H1 (cell line): ENCODE results near the gene CCNT1. TPM values are rescaled to one million over a fixed set of nuclear protein-coding genes. Genes with fewer than 3 reads are reported as not detected.

Experiments
- CTCF ChIA-PET: fragments of 300-600 bp; sonication (Branson Sonifier 250); formaldehyde crosslinking; loops from one replicate; lab custom pipeline; 2021; ENCODE audit not compliant: partially characterized antibody; lab: Charles Lee
- POLR2A ChIA-PET: fragments of 300-600 bp; sonication (Branson Sonifier 250); formaldehyde crosslinking; loops from one replicate; lab custom pipeline; 2021; ENCODE audit warnings: inconsistent platforms; ENCODE audit not compliant: partially characterized antibody; lab: Charles Lee
- DNase-seq, 2 experiments: peaks; one replicate each; pipeline versions ENCODE4 v3.0.0 to v3.0.0-alpha.2; 2010 to 2022; ENCODE audit warnings: low spot score in 2 of 2, low read depth in 1 of 2, mixed read lengths in 1 of 2
- FAIRE-seq: peaks from 2 replicates; lab custom pipeline; 2011; peaks lifted over from hg19 to GRCh38; lab: Jason Lieb, UNC
- H2AFZ ChIP-seq: 2 replicates; pipeline ENCODE4 v1.8.1; 2012; ENCODE audit warnings: low read length, inconsistent platforms
- H2AK5ac ChIP-seq: 2 replicates; pipeline ENCODE4 v1.6.1; 2013; ENCODE audit warnings: low read depth, low read length
- H2BK120ac ChIP-seq: replicated peaks from 2 replicates; pipeline ENCODE3; 2013; ENCODE audit warnings: low read depth, low read length, inconsistent platforms
- H2BK12ac ChIP-seq: 2 replicates; pipeline ENCODE4 v1.6.1; 2013; ENCODE audit warnings: low read depth, low read length
- H2BK15ac ChIP-seq: 2 replicates; pipeline ENCODE4 v1.6.1; 2013; ENCODE audit warnings: low read length
- H2BK20ac ChIP-seq: 2 replicates; pipeline ENCODE4 v1.6.1; 2013; ENCODE audit warnings: low read length
- H2BK5ac ChIP-seq: 2 replicates; pipeline ENCODE4 v1.6.1; 2013; ENCODE audit warnings: low read depth, low read length
- H3K14ac ChIP-seq: 2 replicates; pipeline ENCODE4 v1.6.1; 2013; ENCODE audit warnings: inconsistent platforms; ENCODE audit not compliant: insufficient read length
- H3K18ac ChIP-seq: 2 replicates; pipeline ENCODE4 v1.6.1; 2013; ENCODE audit warnings: low read length; ENCODE audit errors: extremely low read depth
- H3K23ac ChIP-seq: 2 replicates; pipeline ENCODE4 v1.6.1; 2013; ENCODE audit warnings: inconsistent platforms; ENCODE audit not compliant: insufficient read length
- H3K23me2 ChIP-seq: 2 replicates; pipeline ENCODE4 v1.6.1; 2013; ENCODE audit warnings: low read depth, low read length
- H3K27ac ChIP-seq: 2 replicates; pipeline ENCODE4 v1.6.1; 2011; ENCODE audit warnings: low read depth, low read length, inconsistent platforms
- H3K27me3 ChIP-seq, 4 experiments: replicated peaks in 1 of 4; 1 replicate in 1 of 4; 2 replicates in 3 of 4; pipeline versions ENCODE4 v1.6.1 to v1.8.1; 2011 to 2013; ENCODE audit warnings: low read length in 3 of 4, mild to moderate bottlenecking in 3 of 4, inconsistent platforms in 2 of 4, mixed read lengths in 2 of 4, moderate library complexity in 1 of 4; ENCODE audit not compliant: control insufficient read depth in 3 of 4, insufficient read depth in 3 of 4; ENCODE audit errors: extremely low read depth in 1 of 4
- H3K36me3 ChIP-seq, 4 experiments: 2 replicates each; pipeline versions ENCODE4 v1.6.1 to v1.8.1; 2011 to 2013; ENCODE audit warnings: mild to moderate bottlenecking in 4 of 4, low read length in 3 of 4, moderate library complexity in 2 of 4, control low read depth in 1 of 4, inconsistent platforms in 1 of 4; ENCODE audit not compliant: insufficient read depth in 4 of 4, control insufficient read depth in 2 of 4
- H3K4ac ChIP-seq: replicated peaks from 2 replicates; pipeline ENCODE3; 2013; ENCODE audit warnings: low read length, low read depth, mixed read lengths, inconsistent platforms; ENCODE audit not compliant: insufficient read length
- H3K4me1 ChIP-seq, 4 experiments: replicated peaks in 1 of 4; 1 replicate in 1 of 4; 2 replicates in 3 of 4; pipeline versions ENCODE4 v1.6.1 to v1.8.1; 2011 to 2013; ENCODE audit warnings: low read length in 3 of 4, inconsistent platforms in 2 of 4, mixed read lengths in 1 of 4; ENCODE audit not compliant: insufficient read depth in 4 of 4, control insufficient read depth in 3 of 4
- H3K4me2 ChIP-seq, 2 experiments: 2 replicates each; pipeline versions ENCODE4 v1.6.1 to v1.8.1; 2011 to 2013; ENCODE audit warnings: low read depth in 2 of 2, low read length in 2 of 2, control low read depth in 1 of 2, inconsistent platforms in 1 of 2, mild to moderate bottlenecking in 1 of 2; ENCODE audit not compliant: insufficient read depth in 1 of 2
- H3K4me3 ChIP-seq, 4 experiments: fragments of 200-600, 300-600 bp in 1 of 4; sonication (generic), shearing (Covaris generic), sonication (Bioruptor Twin) in 1 of 4; 2 replicates each; pipeline versions ENCODE4 v1.5.1 to v1.8.1; 2011 to 2016; ENCODE audit warnings: low read length in 4 of 4, low read depth in 3 of 4, control low read depth in 2 of 4, inconsistent platforms in 2 of 4, mild to moderate bottlenecking in 2 of 4, mixed read lengths in 1 of 4, moderate library complexity in 1 of 4; ENCODE audit not compliant: insufficient read depth in 2 of 4; ENCODE audit errors: extremely low read depth in 1 of 4
- H3K56ac ChIP-seq: replicated peaks from 2 replicates; pipeline ENCODE3; 2013; ENCODE audit warnings: low read depth, mild to moderate bottlenecking, mixed read lengths, low read length, inconsistent platforms; ENCODE audit not compliant: insufficient read length
- H3K79me1 ChIP-seq: 2 replicates; pipeline ENCODE4 v1.6.1; 2013; ENCODE audit warnings: low read depth, low read length, control low read depth
- H3K79me2 ChIP-seq, 2 experiments: 2 replicates each; pipeline versions ENCODE4 v1.6.1 to v1.8.1; 2012 to 2013; ENCODE audit warnings: low read length in 2 of 2, mild to moderate bottlenecking in 2 of 2, inconsistent platforms in 1 of 2; ENCODE audit not compliant: insufficient read depth in 2 of 2, control insufficient read depth in 1 of 2
- H3K9ac ChIP-seq, 4 experiments: replicated peaks in 1 of 4; 1 replicate in 1 of 4; 2 replicates in 3 of 4; pipeline versions ENCODE4 v1.6.1 to v1.8.1; 2011 to 2013; ENCODE audit warnings: low read depth in 3 of 4, low read length in 3 of 4, control low read depth in 2 of 4, mild to moderate bottlenecking in 2 of 4, moderate library complexity in 2 of 4, inconsistent platforms in 1 of 4; ENCODE audit errors: extremely low read depth in 1 of 4
- H3K9me3 ChIP-seq, 2 experiments: 2 replicates each; pipeline versions ENCODE4 v1.6.1 to v1.8.1; 2012 to 2013; ENCODE audit warnings: mild to moderate bottlenecking in 2 of 2, moderate library complexity in 2 of 2, control low read depth in 1 of 2, inconsistent platforms in 1 of 2, low read depth in 1 of 2, low read length in 1 of 2, mixed read lengths in 1 of 2; ENCODE audit not compliant: insufficient read depth in 2 of 2
- H4K20me1 ChIP-seq, 2 experiments: replicated peaks in 1 of 2; 2 replicates each; pipeline versions ENCODE3 to v1.8.1; 2011 to 2013; ENCODE audit warnings: inconsistent platforms in 2 of 2, low read length in 2 of 2, mild to moderate bottlenecking in 1 of 2; ENCODE audit not compliant: insufficient read depth in 2 of 2, control insufficient read depth in 1 of 2
- H4K5ac ChIP-seq: 2 replicates; pipeline ENCODE4 v1.6.1; 2013; ENCODE audit warnings: low read length, low read depth, mixed read lengths, inconsistent platforms; ENCODE audit not compliant: insufficient read length
- H4K8ac ChIP-seq: 2 replicates; pipeline ENCODE4 v1.8.0; 2013; ENCODE audit warnings: mild to moderate bottlenecking, moderate library complexity, low read length, inconsistent platforms; ENCODE audit not compliant: insufficient read depth; ENCODE audit errors: extremely low read depth
- H4K91ac ChIP-seq: replicated peaks from 2 replicates; pipeline ENCODE3; 2013; ENCODE audit warnings: low read length, mixed read lengths, inconsistent platforms; ENCODE audit not compliant: insufficient read length
- BACH1 ChIP-seq: IDR thresholded peaks from 2 replicates; pipeline ENCODE4 v1.6.1; 2012; ENCODE audit warnings: low read length, improper control_type of control experiment
- CBX5 ChIP-seq: fragments of 300-800, 300-1000 bp; sonication (generic); IDR thresholded peaks from 2 replicates; pipeline ENCODE4 v1.7.1; 2016; ENCODE audit warnings: antibody characterized with exemption, low read length, low read depth
- CHD1 ChIP-seq: IDR thresholded peaks from 2 replicates; pipeline ENCODE4 v1.6.1; 2012; ENCODE audit warnings: low read depth, low read length, improper control_type of control experiment
- CHD2 ChIP-seq: IDR thresholded peaks from 2 replicates; pipeline ENCODE4 v1.6.1; 2012; ENCODE audit warnings: low read length, improper control_type of control experiment
- EGR1 ChIP-seq: IDR thresholded peaks from 2 replicates; pipeline ENCODE4 v1.6.1; 2011; ENCODE audit warnings: low read depth, low read length, borderline replicate concordance
- GTF2F1 ChIP-seq: IDR thresholded peaks from 2 replicates; pipeline ENCODE4 v1.6.1; 2012; ENCODE audit warnings: low read depth, low read length, improper control_type of control experiment, borderline replicate concordance
- POLR2A ChIP-seq, 2 experiments: IDR thresholded peaks; 1 replicate in 1 of 2; 2 replicates in 1 of 2; pipeline ENCODE4 v1.6.1; 2011; ENCODE audit warnings: low read depth in 2 of 2, low read length in 2 of 2, mild to moderate bottlenecking in 2 of 2; ENCODE audit errors: control extremely low read depth in 1 of 2
- SIX5 ChIP-seq: IDR thresholded peaks from 2 replicates; pipeline ENCODE4 v1.6.1; 2011; ENCODE audit warnings: mild to moderate bottlenecking, low read depth, low read length
- WGBS, 2 experiments: shearing (Covaris generic) in 1 of 2; methylation state at CpG; one replicate each; pipeline versions ENCODE4 v1.1.6 to v1.1.7; 2013 to 2015; ENCODE audit warnings: low lambda C conversion rate in 2 of 2, mixed read lengths in 2 of 2, inconsistent platforms in 1 of 2, low coverage in 1 of 2, missing lambda C conversion rate in 1 of 2; ENCODE audit not compliant: insufficient replicate concordance in 2 of 2, insufficient coverage in 1 of 2, insufficient read length in 1 of 2; ENCODE audit errors: extremely low coverage in 1 of 2, missing lambda C conversion rate in 1 of 2; 5-methylcytosine and 5-hydroxymethylcytosine counted together
- polyA plus RNA-seq, 7 experiments: library from polyadenylated mRNA; depleted of rRNA in 3 of 7; stranded (reverse) in 5 of 7; unstranded in 2 of 7; fragments of >200 nt in 5 of 7; fragments of 200-250 nt in 2 of 7; gene quantifications; 1 replicate in 5 of 7; 2 replicates in 1 of 7; 4 replicates in 1 of 7; pipeline versions ENCODE4 v1.2.1 to v1.2.3, GENCODE V29; 2011 to 2013; ENCODE audit warnings: missing spikeins in 2 of 7, mixed read lengths in 2 of 7
- total RNA-seq: library from RNA; stranded (reverse); fragmentation: NEBNext Ultra II Directional; extraction: Animal tissue kit (Norgen Biotek cat#: 25700); gene quantifications from 2 replicates; pipeline ENCODE4 v1.2.1, GENCODE V29; 2021
- TF ChIP-seq, protein P1 (sequence below): IDR thresholded peaks from 2 replicates; pipeline ENCODE4 v1.6.1; 2012; ENCODE audit warnings: low read length, inconsistent platforms

Gene CCNT1
- total and polyA plus RNA-seq, 2 of the 8 experiments (the other 6 are each of a cell fraction or from before 2014, with no cell fraction given), result 13.2 to 45.9 TPM

DNA sequence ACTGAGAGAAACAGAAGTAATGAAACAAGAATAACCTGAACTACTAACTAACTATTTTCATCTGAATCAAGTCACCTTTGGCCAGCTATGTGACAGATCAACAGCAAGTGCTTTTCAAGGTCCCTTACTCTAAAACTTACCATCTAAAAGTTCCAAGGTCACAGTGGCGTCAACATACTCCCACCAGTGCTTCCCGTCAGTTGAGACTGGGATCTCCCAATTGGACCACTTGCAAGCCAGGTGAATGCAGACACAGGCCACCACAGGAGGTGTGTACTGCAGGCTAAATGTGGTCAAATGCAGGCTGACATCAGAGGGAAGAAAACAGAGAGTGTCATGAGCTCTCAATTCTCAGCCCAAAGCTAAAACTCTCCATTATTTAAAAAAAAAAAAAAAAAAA lies 20.6 kb downstream of the CCNT1 start:
- no peak overlapping the region for H2BK15ac ChIP-seq
- H4K20me1 ChIP-seq, result peaks cover 3 to 4% of the 10 kb centered on the region in 2 experiments
- peaks cover 3% of the 10 kb centered on the region for H3K79me1 ChIP-seq
- H3K4ac ChIP-seq, result no peak overlapping the region
- no peak overlapping the region for H2BK20ac ChIP-seq
- H4K8ac ChIP-seq, result no peak overlapping the region; the same call in 1 of the 2 replicates
- POLR2A ChIA-PET, result interaction anchor here (0.9 kb wide), 1 partner anchor 19 kb away, joined by 3 read pairs; no protein-coding TSS in a partner anchor
- no peak overlapping the region for H3K4me2 ChIP-seq
- FAIRE-seq (no peak), DNase-seq (no peak)
- H3K27ac ChIP-seq, result no peak overlapping the region
- H3K18ac ChIP-seq, result no peak overlapping the region
- H3K23ac ChIP-seq, result no peak overlapping the region
- no peak overlapping the region for H2BK120ac ChIP-seq
- H4K5ac ChIP-seq, result no peak overlapping the region
- CTCF ChIA-PET, result interaction anchor here (0.6 kb wide), 1 partner anchor 257 kb away, joined by 3 read pairs; no protein-coding TSS in a partner anchor
- no peak overlapping the region for H3K9ac ChIP-seq
- H3K27me3 ChIP-seq, result no peaks in the 10 kb centered on the region
- no peak overlapping the region for H3K14ac ChIP-seq
- WGBS, 2 experiments, result 90% methylated on average over 2 of the region's 2 CpGs; no CpG with 5 or more reads in 1 of the 2 experiments
- no peak overlapping the region for H4K91ac ChIP-seq
- H3K36me3 ChIP-seq, result peaks cover 23 to 79% (median 49%) of the 10 kb centered on the region in 4 experiments
- peaks cover 0 to 14% of the 10 kb centered on the region in 2 experiments; a peak in 2 of 4 replicates for H3K79me2 ChIP-seq
- no peak overlapping the region for H2AFZ ChIP-seq
- no peak overlapping the region for H2BK12ac ChIP-seq
- H3K4me3 ChIP-seq, result no peak overlapping the region
- H2AK5ac ChIP-seq, result no peak overlapping the region
- no peak overlapping the region for H2BK5ac ChIP-seq
- no peak overlapping the region for H3K56ac ChIP-seq
- H3K9me3 ChIP-seq, result no peaks in the 10 kb centered on the region
- H3K4me1 ChIP-seq, result no peaks in the 10 kb centered on the region
- TF ChIP-seq BACH1 (no peak), CHD2 (no peak), EGR1 (no peak), CBX5 (no peak), CHD1 (no peak), SIX5 (no peak), GTF2F1 (no peak), POLR2A (IDR thresholded peaks at IDR 0.05; ENCODE audit: control extremely low read depth in 1 of 2, low read depth in 2 of 2, low read length in 2 of 2) (no peak)
- TF ChIP-seq, protein P1, sequence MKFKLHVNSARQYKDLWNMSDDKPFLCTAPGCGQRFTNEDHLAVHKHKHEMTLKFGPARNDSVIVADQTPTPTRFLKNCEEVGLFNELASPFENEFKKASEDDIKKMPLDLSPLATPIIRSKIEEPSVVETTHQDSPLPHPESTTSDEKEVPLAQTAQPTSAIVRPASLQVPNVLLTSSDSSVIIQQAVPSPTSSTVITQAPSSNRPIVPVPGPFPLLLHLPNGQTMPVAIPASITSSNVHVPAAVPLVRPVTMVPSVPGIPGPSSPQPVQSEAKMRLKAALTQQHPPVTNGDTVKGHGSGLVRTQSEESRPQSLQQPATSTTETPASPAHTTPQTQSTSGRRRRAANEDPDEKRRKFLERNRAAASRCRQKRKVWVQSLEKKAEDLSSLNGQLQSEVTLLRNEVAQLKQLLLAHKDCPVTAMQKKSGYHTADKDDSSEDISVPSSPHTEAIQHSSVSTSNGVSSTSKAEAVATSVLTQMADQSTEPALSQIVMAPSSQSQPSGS, result no peak
- no peaks in the 10 kb centered on the region for H3K23me2 ChIP-seq
